Vagina (tissue), 2 donors: ENCODE measurements around the gene LRRC75B. TPM values are rescaled to one million over a fixed set of nuclear protein-coding genes. Genes with fewer than 3 reads are reported as not detected.
"Not testable (repeated sequence)": the region's sequence is repeated elsewhere in the genome, so short reads cannot be mapped to it uniquely, and the experiment has no call there.

ENCODE experiments used
- DNase-seq, 2 donors: peaks; one replicate each; pipeline ENCODE4 v3.0.0-alpha.2; 2017; ENCODE audit errors: extremely low spot score in 2 of 2
- H3K27ac ChIP-seq: fragments of 200-600 bp; sonication (generic); one replicate; pipeline ENCODE4 v1.5.1; 2019
- H3K27me3 ChIP-seq: fragments of 200-600 bp; sonication (generic); one replicate; pipeline ENCODE4 v1.5.1; 2019
- H3K36me3 ChIP-seq, 2 donors: fragments of 200-600 bp; sonication (generic); one replicate each; pipeline ENCODE4 v1.5.1; 2017 to 2019
- H3K4me1 ChIP-seq: fragments of 200-600 bp; sonication (generic); one replicate; pipeline ENCODE4 v1.5.1; 2019
- H3K4me3 ChIP-seq, 2 donors: fragments of 200-600 bp; sonication (generic); 1 replicate in 1 of 2; 2 replicates in 1 of 2; pipeline ENCODE4 v1.5.1; 2016 to 2019
- H3K9me3 ChIP-seq: fragments of 200-600 bp; sonication (generic); one replicate; pipeline ENCODE4 v1.5.1; 2019
- POLR2A ChIP-seq, 2 donors: fragments of 450-650 bp; IDR thresholded peaks; one replicate each; pipeline ENCODE4 v1.6.1; 2017; ENCODE audit warnings: antibody characterized with exemption in 2 of 2, mild to moderate bottlenecking in 2 of 2, moderate library complexity in 2 of 2
- POLR2AphosphoS5 ChIP-seq, 2 donors: sonication (generic); formaldehyde crosslinking; IDR thresholded peaks; one replicate each; pipeline ENCODE4 v1.9.0; 2017; ENCODE audit warnings: antibody characterized with exemption in 2 of 2, mild to moderate bottlenecking in 2 of 2, low read depth in 1 of 2; ENCODE audit not compliant: insufficient read depth in 1 of 2
- intact Hi-C: fragments of 100-400 bp; cut with DNase I; formaldehyde crosslinking; loops from one replicate; pipeline ENCODE4 v1.15.1; 2023
- total RNA-seq: library from RNA; depleted of rRNA; stranded (reverse); fragments of >200 nt; gene quantifications from one replicate; pipeline ENCODE4 v1.2.3, GENCODE V29; 2016
- TF ChIP-seq, protein P1 (sequence below), 3 experiments: fragments of 450-650 bp in 2 of 3; fragments of 200-600 bp in 1 of 3; sonication (generic) in 1 of 3; IDR thresholded peaks; one replicate each; pipeline ENCODE4 v1.5.1; 2017 to 2019; ENCODE audit warnings: antibody characterized with exemption in 3 of 3, mild to moderate bottlenecking in 2 of 3, moderate library complexity in 2 of 3

LRRC75B gene
- 17.9 TPM for total RNA-seq

DNA sequence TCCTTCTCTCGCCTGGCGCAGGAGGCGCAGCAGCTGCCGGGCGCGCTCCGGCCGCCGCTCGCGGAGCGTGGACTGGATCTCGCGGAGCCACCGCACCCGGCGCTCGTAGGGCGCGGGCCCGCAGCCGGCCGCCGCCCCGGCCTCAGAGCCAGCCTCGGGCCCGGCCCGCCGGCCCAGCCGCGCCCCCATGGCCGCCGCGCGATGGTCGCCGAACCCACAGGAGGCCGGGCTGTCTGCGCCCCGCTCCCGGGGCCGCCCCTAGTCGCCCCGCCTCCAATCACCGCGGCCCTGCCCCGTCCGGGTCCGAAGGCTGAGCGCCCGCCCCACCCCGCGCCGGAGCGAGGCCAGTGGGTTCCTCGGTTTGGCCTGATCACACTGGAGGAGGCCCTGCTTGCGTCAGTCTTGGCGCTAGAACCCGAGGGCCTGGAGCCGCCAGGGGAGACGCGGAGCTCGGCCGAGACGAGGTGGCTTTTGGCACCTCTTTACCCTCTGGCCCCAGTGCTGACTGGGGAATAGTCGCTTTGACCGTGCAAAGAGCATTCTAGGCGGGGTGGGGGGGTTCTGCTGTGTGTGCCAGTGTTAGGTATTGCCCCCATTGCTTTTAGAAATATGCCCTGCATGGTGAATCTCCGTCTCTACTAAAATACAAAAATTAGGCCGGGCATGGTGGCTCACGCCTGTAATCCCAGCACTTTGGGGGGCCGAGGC lies at the start of gene LRRC75B:
LRRC75B (minus strand) TSS at position 223 of the 708 bp plus-strand sequence; CDS start at position 189, 34 bp downstream.
- intact Hi-C loops, result no loop called here
- peak within 1 kb of the TSS; percentile 71 for H3K27ac ChIP-seq
- H3K4me3 ChIP-seq, result peak within 1 kb of the TSS; percentile 71 to 80
- TF ChIP-seq, protein P1, sequence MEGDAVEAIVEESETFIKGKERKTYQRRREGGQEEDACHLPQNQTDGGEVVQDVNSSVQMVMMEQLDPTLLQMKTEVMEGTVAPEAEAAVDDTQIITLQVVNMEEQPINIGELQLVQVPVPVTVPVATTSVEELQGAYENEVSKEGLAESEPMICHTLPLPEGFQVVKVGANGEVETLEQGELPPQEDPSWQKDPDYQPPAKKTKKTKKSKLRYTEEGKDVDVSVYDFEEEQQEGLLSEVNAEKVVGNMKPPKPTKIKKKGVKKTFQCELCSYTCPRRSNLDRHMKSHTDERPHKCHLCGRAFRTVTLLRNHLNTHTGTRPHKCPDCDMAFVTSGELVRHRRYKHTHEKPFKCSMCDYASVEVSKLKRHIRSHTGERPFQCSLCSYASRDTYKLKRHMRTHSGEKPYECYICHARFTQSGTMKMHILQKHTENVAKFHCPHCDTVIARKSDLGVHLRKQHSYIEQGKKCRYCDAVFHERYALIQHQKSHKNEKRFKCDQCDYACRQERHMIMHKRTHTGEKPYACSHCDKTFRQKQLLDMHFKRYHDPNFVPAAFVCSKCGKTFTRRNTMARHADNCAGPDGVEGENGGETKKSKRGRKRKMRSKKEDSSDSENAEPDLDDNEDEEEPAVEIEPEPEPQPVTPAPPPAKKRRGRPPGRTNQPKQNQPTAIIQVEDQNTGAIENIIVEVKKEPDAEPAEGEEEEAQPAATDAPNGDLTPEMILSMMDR (IDR thresholded peaks at IDR 0.05), result no peak
- TF ChIP-seq POLR2A (IDR thresholded peaks at IDR 0.05) (no peak), POLR2AphosphoS5 (IDR thresholded peaks at IDR 0.05; ENCODE audit: insufficient read depth in 1 of 2, low read depth in 1 of 2) (peak in 1 of 2 donors; percentile 66)
- H3K36me3 ChIP-seq, result peaks cover 0 to 2% of the 10 kb centered on the region in 2 donors
- no peaks in the 10 kb centered on the region for H3K27me3 ChIP-seq
- DNase-seq, result no peak
- peaks cover 10% of the 10 kb centered on the region for H3K4me1 ChIP-seq
- no peaks in the 10 kb centered on the region for H3K9me3 ChIP-seq

DNA sequence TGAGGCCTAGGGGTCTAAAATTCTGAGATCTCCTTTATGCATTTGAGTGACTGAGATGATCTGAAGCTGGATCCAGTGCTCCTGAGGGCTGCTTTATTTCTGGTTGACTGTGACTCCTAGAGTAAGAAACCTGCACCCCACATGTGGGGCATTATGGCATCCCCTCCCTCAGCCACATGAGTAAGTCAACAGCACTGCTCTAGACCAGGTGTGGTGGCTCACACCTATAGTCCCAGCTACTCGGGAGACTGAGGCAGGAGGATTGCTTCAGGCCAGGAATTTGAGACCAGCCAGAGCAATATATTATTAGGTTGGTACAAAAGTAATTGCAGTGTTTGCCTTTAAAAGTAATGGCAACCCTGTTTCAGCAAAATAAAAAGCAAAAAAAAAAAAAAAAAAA lies 49.4 kb upstream of the LRRC75B start:
- H3K36me3 ChIP-seq, H3K27me3 ChIP-seq, intact Hi-C loops, H3K9me3 ChIP-seq, H3K27ac ChIP-seq, H3K4me3 ChIP-seq, DNase-seq, H3K4me1 ChIP-seq: not testable (repeated sequence)

DNA sequence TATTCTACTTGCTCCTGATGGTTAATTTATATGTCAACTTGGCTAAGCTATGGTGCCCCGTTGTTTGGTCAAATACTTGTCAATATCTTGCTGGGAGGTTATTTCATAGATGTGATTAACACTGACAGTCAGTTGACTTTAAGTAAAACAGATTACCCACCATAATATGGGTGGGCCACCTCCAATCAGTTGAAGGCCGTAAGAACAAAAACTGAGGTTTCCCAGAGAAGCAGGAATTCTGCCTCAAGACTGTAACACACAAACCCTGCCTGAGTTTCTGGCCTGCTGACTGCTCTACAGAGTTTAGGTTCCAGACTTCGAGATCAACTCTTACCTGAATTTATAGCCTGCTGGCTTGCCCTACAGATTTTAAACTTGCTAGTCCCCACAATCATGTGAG lies 43.6 kb upstream of the LRRC75B start:
- H3K27me3 ChIP-seq, H3K9me3 ChIP-seq, H3K36me3 ChIP-seq, H3K4me3 ChIP-seq, intact Hi-C loops, H3K27ac ChIP-seq, DNase-seq: not testable (repeated sequence)
- H3K4me1 ChIP-seq, result peaks cover 11% of the 10 kb centered on the region

GRCh38 chr22:24634776-24635389 lies 42.0 kb upstream of the LRRC75B start:
- H3K9me3 ChIP-seq, H3K27me3 ChIP-seq, intact Hi-C loops, H3K36me3 ChIP-seq, H3K27ac ChIP-seq, DNase-seq, H3K4me3 ChIP-seq: not testable (repeated sequence)
- peaks cover 14% of the 10 kb centered on the region for H3K4me1 ChIP-seq

DNA sequence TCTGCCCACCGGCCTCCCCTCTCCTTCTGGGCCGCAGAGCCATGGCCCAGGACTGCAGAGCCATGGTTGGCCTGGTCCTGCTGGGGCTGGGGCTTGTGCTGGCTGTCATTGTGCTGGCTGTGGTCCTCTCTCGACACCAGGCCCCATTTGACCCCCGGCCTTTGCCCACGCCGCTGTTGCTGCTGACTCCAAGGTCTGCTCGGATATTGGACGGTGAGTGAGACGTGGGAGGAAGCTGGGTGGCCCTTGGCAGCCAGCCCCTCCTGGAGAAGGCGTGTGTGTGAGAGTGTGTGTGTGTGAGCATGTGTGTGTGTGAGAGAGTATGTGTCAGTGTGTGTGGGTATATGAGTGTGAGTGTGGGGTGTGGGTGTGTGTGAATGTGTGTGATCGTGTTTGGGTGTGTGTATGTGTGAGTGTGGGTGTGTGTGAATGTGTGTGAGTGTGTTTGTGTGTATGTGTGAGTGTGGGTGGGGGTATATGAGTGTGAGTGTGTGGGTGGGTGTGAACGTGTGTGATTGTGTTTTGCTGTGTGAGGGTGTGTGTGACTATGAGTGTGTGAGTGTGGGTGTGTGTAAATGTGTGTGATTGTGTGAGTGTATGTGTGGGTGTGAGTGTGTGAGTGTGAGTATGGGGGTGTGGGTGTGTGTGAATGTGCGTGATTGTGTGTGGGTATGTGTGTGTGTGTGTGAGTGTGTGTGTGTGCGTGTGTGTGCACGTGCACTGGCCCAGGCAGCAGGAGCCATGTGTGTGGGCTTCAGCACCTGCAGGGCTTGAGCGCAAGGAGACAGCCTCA lies 40.6 kb upstream of the LRRC75B start:
- H3K4me1 ChIP-seq, result peaks cover 14% of the 10 kb centered on the region
- DNase-seq, H3K27ac ChIP-seq, H3K36me3 ChIP-seq, H3K4me3 ChIP-seq, intact Hi-C loops, H3K9me3 ChIP-seq, H3K27me3 ChIP-seq: not testable (repeated sequence)

DNA sequence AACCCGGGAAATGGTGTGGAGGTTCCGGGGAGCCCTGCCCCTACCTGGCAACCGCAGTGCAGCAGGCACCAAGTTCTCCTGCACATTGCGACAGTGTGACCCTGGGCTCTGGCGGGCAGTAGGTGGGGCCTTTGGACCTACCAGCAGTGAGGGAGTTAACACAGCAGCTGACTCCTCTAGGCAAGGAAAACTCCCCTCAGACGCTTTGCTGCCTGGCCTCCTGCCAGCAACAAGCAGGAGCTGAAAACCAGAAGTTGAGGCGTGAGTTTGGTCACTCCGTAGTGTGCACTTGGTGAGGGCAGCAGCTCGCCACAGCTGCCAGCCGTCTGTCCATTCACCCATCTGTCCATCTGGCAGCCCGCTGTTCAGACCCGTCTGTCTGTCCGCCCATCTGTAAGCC lies 39.8 kb upstream of the LRRC75B start:
- intact Hi-C loops, H3K36me3 ChIP-seq, H3K27ac ChIP-seq, DNase-seq, H3K4me3 ChIP-seq, H3K9me3 ChIP-seq, H3K27me3 ChIP-seq: not testable (repeated sequence)
- peaks cover 14% of the 10 kb centered on the region for H3K4me1 ChIP-seq

DNA sequence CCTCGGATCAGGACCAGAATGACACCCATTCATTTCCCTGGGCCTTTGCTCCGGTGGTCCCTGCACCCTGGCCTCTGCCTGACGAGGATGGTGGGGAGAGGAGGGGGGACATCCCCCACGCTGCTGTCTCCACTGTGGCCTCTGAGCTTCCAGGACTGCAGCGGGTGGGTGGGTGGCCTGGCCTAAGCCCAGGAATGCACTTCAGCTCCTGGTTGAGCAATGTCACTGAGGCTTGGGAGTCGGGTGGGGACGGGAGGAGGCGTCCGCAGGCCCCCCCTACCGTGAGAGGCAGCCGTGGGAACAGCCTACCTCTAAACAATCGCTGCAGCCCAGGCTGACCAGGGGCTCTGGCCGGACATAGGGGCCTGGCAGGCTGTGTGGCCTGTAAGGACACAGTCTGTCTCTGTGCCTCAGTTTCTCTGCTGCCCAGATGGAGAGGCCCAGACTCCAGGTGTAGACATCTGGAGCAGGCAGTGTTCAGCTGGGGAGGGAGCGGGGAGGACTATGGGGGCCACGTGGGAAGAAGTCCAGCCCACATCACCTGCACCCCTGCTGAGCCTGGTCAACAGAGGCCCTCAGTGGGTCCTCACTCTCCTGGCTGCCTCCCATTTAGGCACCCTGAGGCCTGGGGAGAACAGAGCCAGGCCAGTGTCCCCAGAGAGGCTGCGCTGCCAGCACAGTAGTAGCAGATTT lies 38.7 kb upstream of the LRRC75B start:
- intact Hi-C loops, H3K27ac ChIP-seq, H3K27me3 ChIP-seq, H3K4me3 ChIP-seq, H3K36me3 ChIP-seq, DNase-seq, H3K9me3 ChIP-seq: not testable (repeated sequence)
- H3K4me1 ChIP-seq, result peaks cover 14% of the 10 kb centered on the region

DNA sequence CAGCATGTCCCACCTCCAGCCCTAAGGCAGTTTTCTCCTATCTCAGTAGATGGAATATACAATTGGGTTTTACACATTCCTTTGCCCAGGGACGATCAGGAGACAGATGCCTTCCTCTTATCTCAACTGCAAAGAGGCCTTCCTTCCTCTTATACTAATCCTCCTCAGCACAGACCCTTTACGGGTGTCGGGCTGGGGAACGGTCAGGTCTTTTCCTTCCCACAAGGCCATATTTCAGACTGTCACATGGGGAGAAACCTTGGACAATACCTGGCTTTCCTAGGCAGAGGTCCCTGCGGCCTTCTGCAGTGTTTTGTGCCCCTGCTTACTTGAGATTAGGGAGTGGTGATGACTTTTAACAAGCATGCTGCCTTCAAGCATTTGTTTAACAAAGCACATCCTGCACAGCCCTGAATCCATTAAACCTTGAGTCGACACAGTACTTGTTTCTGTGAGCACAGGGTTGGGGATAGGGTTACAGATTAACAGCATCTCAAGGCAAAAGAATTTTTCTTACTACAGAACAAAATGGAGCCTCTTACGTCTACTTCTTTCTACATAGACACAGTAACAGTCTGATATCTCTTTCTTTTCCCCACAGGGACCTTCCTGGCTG lies 38.0 kb upstream of the LRRC75B start:
- H3K4me1 ChIP-seq, result peaks cover 14% of the 10 kb centered on the region
- intact Hi-C loops, H3K4me3 ChIP-seq, H3K27me3 ChIP-seq, H3K9me3 ChIP-seq, H3K36me3 ChIP-seq, DNase-seq, H3K27ac ChIP-seq: not testable (repeated sequence)
